HG03196 (cell line): ENCODE data around the gene GLIPR1.
"Not testable (repeated sequence)": the region's sequence is repeated elsewhere in the genome, so short reads cannot be mapped to it uniquely, and the experiment has no call there.

Experiments used
- ATAC-seq: cut with Tn5 transposase; IDR thresholded peaks from one replicate; pipeline ENCODE4 v1.9.1; 2021; ENCODE audit not compliant: unreplicated experiment

Gene GLIPR1

GRCh38 chr12:75509621-75510020 lies 29.1 kb downstream of the GLIPR1 start:
- ATAC-seq, result no peak

DNA sequence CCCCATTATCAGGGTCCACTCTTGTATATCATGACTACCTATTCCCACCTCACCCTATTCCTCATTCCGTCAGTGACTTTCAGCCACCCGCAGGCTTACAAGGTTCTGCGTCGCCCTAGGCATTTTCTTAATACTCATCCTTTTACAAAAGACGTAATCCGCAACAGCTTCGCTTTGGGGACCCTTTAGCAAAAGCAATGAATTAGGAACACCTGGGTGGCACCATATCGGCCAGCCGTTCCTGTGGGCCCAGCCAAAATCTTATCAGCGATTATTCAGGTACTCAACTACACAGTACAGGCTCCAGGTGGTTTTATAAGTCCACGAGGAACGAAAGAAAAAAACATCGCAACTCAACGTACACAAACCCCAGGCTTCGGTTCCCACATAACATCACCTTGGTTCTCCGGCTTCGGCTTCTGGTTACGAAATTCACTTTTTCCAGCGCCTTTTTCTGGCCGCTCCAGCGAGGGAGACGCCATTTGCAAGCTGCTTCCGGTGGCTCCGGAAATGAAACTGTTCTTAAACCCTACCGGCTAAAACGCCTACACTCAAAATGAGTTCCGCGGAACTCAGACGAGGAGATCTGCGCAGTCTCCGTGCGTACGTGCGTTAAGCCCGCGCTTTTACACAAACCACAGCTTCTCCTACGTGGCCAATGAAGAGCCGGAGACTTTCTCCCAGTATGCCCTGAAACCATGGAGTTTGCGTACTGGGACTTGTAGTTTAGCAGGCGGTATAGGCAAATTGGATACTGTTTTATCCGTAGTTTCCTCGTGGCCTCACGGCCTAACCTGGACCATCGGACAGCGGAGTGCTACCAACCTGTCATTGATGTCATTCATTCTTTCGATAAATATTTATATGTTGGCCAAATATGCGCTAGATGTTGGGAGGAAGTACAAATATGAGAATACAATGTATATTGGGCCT lies 30.8 kb downstream of the GLIPR1 start, which contains the start of gene KRR1:
Gene KRR1 (minus strand): TSS at position 494 of the 933 bp plus-strand sequence. CDS start 12 bp downstream, at position 482.
- peak; percentile 98 for ATAC-seq

- ATAC-seq, result not testable (repeated sequence)
These were observed 40.7 kb downstream of the GLIPR1 start for GRCh38 chr12:75521224-75521623.

GRCh38 chr12:75522124-75522523 lies 41.6 kb downstream of the GLIPR1 start:
- ATAC-seq, result not testable (repeated sequence)

DNA sequence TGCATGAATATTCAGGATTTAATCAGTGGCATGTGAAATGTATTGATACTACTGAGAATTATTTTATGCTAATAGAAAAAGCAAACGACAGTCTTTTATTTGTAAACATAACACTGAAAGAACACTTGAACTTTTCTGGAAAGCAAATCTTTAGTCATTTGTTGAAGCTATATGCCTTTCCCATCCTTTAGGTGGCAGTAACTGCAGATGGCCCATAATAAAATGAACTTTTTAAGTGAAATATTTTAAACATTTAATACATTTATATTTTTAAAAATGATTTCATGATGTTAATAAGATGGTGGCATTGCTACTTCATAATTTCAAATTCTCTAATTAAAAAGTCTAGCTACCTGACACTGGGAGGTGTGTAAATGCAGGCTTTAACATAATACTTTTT lies 44.7 kb downstream of the GLIPR1 start:
- ATAC-seq, result no peak

DNA sequence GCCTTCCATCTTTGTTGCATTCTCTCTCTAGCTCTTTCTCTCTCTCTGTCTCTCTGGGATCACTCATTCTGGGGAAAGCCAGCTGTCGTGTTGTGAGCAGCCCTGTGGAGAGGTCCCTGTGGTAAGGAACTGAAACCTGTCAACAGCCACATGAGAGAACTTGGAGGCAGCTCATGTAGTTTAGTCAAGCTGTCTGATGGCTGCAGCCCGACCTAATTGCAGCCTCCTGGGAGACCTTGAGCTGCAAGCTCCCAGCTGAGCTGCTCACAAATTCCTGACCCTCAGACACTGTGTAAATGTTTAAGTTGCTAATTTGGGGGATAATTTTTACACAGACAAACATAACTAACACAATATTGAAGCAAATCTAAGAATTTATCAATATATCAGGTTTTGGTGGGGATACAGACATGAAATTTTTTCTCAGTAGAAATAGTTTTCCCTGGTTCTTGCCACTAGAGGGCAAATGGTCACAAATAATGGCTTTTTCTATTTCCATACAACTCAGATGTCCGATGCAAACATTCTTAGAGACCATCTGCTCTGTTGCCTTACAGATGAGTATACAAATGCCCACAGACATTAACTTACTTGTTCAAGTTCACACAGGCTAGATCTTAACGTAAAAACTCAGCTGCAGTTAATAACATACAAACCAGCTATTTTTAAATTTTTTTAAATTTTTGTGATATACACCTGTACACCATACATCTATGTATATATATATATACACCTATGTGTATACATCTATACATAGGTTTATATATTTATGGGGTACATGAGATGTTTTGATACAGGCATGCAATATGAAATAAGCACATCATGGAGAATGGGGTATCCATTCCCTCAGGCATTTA lies 46.3 kb downstream of the GLIPR1 start:
- ATAC-seq, result peak; percentile 95

DNA sequence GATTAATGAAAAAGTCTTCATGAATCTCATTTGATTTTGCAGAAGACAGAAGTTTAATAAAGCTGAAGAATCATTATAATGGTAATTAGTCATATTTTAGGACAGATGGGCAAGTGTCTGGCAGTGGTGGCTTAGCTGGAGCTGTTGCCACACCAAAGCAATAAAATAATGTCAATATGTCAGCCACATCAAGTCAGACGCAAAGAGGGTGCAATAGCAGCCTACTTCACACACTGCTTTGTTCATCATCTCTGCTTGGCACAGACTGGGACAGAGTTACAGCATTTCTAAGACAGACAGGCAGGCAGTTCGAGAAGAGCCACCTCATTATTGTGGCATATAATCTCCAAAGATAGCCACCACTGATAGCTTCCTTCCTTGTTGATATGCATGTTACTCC lies 47.7 kb downstream of the GLIPR1 start:
- ATAC-seq, result no peak

DNA sequence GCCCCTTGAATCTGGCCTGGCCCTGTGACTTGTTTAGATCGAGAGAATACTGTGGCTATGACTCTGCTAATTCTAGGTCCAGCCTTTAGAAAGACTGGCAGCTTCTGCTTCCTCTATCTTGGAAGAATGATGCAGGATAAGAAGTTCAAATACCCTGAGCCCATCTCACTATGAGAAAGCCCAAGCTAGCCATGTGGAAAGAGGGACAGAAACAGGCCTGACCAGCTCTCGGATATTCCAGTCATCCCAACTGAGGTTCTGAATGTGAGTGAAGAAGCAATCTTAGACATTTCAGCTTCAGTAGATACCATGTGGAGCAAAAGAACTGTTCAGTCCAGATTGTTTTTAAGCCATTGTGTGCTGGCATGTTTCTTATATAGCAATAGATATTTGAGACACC lies 48.1 kb downstream of the GLIPR1 start:
- ATAC-seq, result no peak

DNA sequence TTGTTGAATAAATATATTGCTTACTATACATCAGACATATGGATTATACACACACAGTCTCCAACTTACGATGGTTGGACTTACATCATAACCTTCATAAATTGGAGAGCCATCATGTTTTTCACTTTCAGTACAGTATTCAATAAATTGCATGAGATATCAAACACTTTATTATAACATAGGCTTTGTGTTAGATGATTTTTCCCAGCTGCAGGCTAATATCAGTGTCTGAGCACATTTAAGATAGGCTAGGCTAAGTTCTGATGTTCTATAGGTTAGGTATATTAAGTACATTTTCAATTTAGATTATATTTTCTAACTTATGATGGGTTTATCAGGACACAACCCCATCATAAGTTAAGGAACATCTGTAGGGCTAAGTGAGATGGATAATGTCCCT lies 48.8 kb downstream of the GLIPR1 start:
- ATAC-seq, result no peak

- ATAC-seq, result no peak
These were observed 49.3 kb downstream of the GLIPR1 start for GRCh38 chr12:75529826-75530225.

- ATAC-seq, result no peak
These were observed 52.7 kb downstream of the GLIPR1 start for GRCh38 chr12:75533239-75533638.

DNA sequence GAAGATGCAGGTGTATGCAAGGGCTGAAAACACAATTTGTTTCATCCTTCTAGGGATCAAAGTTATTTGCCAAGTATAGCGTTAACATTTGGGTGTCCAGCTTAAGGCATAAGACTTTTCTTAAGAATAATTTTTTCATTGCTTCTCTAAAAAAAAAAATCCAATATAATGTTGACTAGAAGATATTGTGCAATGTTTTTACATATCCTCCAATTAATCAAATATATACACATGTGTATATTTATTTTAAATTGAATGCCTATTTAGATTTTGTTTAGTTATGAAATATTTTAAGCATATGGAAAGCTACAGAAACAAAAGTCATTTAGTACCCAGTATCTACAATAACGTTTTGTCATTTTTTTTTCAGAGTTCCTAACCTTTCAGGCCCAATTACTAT lies 59.3 kb downstream of the GLIPR1 start:
- no peak for ATAC-seq

DNA sequence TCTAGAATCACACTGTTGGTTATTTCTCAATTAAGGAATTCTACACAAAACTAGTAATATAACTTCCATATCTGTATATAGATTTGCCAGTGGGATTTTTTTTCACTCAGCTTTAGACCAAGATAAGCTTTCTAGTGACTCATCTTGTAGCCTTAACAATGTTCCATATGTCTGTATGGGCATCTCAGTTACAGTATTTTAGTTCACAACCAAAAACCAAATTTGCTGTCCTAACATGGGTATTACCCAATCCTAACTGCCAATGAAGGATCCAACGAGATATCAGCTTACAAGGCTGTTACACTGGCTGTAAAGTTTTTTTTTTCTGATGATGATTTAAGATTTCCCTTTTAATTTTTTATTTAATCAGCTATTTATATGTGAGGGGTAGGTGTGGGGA lies 62.4 kb downstream of the GLIPR1 start:
- ATAC-seq, result no peak

- ATAC-seq, result no peak
These were observed 63.0 kb downstream of the GLIPR1 start for GRCh38 chr12:75543529-75543928.

DNA sequence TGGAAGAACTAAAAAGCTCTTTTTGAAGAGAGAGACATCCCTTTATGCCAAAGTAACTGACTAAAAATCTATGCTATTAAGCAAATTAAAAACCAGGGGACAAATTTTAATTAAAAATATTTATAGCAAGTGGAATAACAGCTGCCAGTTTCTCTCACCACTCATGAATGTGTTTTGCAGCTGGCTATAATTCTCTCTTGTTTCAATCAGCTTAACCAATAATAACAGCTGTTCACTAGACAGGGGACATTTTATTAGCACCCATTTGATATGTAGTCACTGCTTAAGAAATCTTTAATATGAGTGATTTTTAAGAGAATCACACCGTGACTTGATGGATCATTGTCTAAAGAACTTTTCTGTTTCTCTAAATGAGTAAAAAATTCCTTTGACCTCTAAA lies 65.1 kb downstream of the GLIPR1 start:
- ATAC-seq, result no peak

GRCh38 chr12:75548879-75549278 lies 68.3 kb downstream of the GLIPR1 start:
- no peak for ATAC-seq

GRCh38 chr12:75549989-75550388 lies 69.4 kb downstream of the GLIPR1 start:
- no peak for ATAC-seq

- ATAC-seq, result no peak
These were observed 70.1 kb downstream of the GLIPR1 start for GRCh38 chr12:75550401-75551240.

GRCh38 chr12:75551477-75551876 lies 70.9 kb downstream of the GLIPR1 start:
- ATAC-seq, result no peak

- ATAC-seq, result no peak
These were observed 72.8 kb downstream of the GLIPR1 start for GRCh38 chr12:75553398-75553797.
